ENCODE measurements around the gene CD22. TPM values are rescaled to one million over a fixed set of nuclear protein-coding genes. Genes with fewer than 3 reads are reported as not detected.

CD22 gene
- total and polyA plus RNA-seq, 2 experiments from 2014 or later: 0.51 TPM; not detected in 1

DNA sequence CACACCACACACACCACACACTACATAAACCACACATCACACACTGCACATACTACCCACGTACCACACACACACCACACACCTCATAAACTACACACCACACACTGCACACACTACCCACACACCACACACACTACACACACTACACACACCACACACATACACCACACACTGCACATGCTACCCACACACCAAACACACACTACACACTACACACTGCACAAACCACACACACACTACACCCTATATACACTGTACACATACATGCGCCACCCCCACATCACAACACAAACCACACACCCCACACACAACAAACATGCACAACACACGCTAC lies 31.5 kb upstream of the CD22 start:
- Histone ChIP-seq H3K4me3 (no peak overlapping the region), H3K4me1 (ENCODE audit: low read depth) (no peaks in the 10 kb centered on the region), H3K27ac (no peak overlapping the region), H3K9me3 (ENCODE audit: low read depth) (no peaks in the 10 kb centered on the region), H3K27me3 (no peaks in the 10 kb centered on the region), H3K36me3 (no peaks in the 10 kb centered on the region)
- TF ChIP-seq, protein P1, sequence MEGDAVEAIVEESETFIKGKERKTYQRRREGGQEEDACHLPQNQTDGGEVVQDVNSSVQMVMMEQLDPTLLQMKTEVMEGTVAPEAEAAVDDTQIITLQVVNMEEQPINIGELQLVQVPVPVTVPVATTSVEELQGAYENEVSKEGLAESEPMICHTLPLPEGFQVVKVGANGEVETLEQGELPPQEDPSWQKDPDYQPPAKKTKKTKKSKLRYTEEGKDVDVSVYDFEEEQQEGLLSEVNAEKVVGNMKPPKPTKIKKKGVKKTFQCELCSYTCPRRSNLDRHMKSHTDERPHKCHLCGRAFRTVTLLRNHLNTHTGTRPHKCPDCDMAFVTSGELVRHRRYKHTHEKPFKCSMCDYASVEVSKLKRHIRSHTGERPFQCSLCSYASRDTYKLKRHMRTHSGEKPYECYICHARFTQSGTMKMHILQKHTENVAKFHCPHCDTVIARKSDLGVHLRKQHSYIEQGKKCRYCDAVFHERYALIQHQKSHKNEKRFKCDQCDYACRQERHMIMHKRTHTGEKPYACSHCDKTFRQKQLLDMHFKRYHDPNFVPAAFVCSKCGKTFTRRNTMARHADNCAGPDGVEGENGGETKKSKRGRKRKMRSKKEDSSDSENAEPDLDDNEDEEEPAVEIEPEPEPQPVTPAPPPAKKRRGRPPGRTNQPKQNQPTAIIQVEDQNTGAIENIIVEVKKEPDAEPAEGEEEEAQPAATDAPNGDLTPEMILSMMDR (IDR thresholded peaks at IDR 0.05; ENCODE audit: low read depth, low read length): no peak
- DNase-seq (ENCODE audit: low read depth in 1 of 2, low spot score in 1 of 2): no peak

DNA sequence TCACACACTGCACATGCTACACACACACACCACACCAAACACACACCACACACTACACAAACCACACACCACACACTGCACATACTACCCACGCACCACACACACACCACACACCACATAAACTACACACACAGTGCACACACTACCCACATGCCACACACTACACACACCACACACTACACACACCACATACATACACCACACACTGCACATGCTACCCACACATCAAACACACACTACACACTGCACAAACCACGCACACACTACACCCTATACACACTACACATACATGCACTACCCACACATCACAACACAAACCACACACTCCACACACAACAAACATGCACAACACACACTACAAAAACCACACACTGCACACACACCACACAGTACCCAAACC lies 31.1 kb upstream of the CD22 start:
- Histone ChIP-seq H3K27me3 (no peaks in the 10 kb centered on the region), H3K4me1 (ENCODE audit: low read depth) (no peaks in the 10 kb centered on the region), H3K36me3 (no peaks in the 10 kb centered on the region), H3K27ac (no peak overlapping the region), H3K9me3 (ENCODE audit: low read depth) (no peaks in the 10 kb centered on the region), H3K4me3 (no peak overlapping the region)
- TF ChIP-seq, protein P1 (IDR thresholded peaks at IDR 0.05; ENCODE audit: low read depth, low read length): no peak
- no peak for DNase-seq (ENCODE audit: low read depth in 1 of 2, low spot score in 1 of 2)

DNA sequence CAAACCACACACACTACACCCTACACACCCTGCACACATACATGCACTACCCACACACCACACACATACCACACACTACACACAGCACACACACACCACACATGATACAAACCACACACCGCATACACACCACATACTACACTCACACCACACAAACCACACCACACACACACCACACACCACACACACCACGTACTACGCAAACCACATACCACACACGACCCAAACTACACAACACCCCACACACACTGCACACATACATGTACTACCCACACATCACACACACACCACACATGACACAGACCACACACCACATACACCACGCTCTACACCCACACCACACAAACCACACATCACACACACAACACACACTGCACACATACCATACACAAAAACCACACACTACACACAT lies 30.4 kb upstream of the CD22 start:
- Histone ChIP-seq H3K4me1 (ENCODE audit: low read depth) (no peaks in the 10 kb centered on the region), H3K4me3 (no peak overlapping the region), H3K27ac (no peak overlapping the region), H3K36me3 (no peaks in the 10 kb centered on the region), H3K9me3 (ENCODE audit: low read depth) (no peaks in the 10 kb centered on the region), H3K27me3 (no peaks in the 10 kb centered on the region)
- TF ChIP-seq, protein P1 (IDR thresholded peaks at IDR 0.05; ENCODE audit: low read depth, low read length): no peak
- DNase-seq (ENCODE audit: low read depth in 1 of 2, low spot score in 1 of 2): no peak

DNA sequence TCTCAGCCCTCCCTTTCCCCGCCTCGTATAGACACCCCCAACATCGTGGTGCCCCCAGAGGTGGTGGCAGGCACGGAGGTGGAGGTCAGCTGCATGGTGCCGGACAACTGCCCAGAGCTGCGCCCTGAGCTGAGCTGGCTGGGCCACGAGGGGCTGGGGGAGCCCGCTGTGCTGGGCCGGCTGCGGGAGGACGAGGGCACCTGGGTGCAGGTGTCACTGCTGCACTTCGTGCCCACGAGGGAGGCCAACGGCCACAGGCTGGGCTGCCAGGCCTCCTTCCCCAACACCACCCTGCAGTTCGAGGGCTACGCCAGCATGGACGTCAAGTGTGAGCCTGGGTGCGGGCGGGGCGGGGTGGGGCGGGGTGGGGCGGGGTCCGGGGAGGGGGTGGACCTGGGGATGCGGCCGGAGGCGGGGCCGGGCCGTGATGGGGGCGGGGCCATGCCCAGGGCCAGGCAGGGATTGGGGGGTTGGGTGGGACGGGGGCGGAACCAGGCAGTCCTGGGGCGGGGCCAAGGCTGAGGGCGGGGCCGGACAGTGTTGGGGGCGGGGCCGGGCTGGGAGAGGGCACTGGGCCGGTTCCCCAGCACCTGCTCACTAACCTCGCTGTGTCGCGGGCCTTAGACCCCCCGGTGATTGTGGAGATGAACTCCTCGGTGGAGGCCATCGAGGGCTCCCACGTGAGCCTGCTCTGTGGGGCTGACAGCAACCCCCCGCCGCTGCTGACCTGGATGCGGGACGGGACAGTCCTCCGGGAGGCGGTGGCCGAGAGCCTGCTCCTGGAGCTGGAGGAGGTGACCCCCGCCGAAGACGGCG lies 29.3 kb upstream of the CD22 start:
- TF ChIP-seq, protein P1 (IDR thresholded peaks at IDR 0.05; ENCODE audit: low read depth, low read length): no peak
- no peaks in the 10 kb centered on the region for H3K36me3 ChIP-seq
- DNase-seq (ENCODE audit: low read depth in 1 of 2, low spot score in 1 of 2): peak in 1 of 2 donors; percentile 37
- H3K9me3 ChIP-seq (ENCODE audit: low read depth): no peaks in the 10 kb centered on the region
- H3K27me3 ChIP-seq: no peaks in the 10 kb centered on the region
- no peak overlapping the region for H3K27ac ChIP-seq
- no peak overlapping the region for H3K4me3 ChIP-seq
- H3K4me1 ChIP-seq (ENCODE audit: low read depth): no peaks in the 10 kb centered on the region

DNA sequence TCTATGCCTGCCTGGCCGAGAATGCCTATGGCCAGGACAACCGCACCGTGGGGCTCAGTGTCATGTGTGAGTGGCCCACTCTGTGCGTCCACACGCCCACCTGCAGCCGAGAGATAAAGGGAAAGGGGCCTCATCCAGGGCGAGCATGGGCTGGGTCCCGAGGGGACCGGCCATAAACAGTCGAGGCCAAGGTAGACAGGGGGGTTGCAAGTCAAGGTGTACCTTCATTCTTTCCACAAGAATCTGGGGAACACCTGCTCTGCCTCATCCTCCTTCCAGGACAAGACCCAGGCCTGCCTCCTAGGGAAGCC lies 28.7 kb upstream of the CD22 start:
- TF ChIP-seq, protein P1 (IDR thresholded peaks at IDR 0.05; ENCODE audit: low read depth, low read length): no peak
- Histone ChIP-seq H3K27ac (no peak overlapping the region), H3K36me3 (no peaks in the 10 kb centered on the region), H3K4me1 (ENCODE audit: low read depth) (no peaks in the 10 kb centered on the region), H3K27me3 (no peaks in the 10 kb centered on the region), H3K9me3 (ENCODE audit: low read depth) (no peaks in the 10 kb centered on the region), H3K4me3 (no peak overlapping the region)
- DNase-seq (ENCODE audit: low read depth in 1 of 2, low spot score in 1 of 2): no peak
